Measurements from ENCODE around the gene PPIA.

DNA sequence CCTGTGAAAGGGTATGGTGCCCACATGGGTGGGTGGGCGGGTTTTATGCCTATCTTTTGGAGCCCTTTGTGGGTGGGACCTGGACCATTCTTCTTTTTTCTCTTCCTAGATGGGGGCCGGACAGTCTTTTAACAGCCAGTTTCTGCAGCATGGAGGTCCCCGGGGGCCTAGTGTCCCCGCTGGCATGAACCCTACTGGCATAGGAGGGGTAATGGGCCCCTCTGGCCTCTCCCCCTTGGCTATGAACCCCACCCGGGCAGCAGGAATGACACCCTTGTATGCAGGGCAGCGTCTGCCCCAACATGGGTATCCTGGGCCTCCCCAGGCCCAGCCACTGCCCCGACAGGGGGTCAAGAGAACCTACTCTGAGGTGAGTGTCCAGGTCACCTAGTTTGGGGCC lies 38.7 kb upstream of the PPIA start:
- no peak for TF ChIP-seq POLR2AphosphoS5 (IDR thresholded peaks at IDR 0.05)
- TF ChIP-seq, protein P1, sequence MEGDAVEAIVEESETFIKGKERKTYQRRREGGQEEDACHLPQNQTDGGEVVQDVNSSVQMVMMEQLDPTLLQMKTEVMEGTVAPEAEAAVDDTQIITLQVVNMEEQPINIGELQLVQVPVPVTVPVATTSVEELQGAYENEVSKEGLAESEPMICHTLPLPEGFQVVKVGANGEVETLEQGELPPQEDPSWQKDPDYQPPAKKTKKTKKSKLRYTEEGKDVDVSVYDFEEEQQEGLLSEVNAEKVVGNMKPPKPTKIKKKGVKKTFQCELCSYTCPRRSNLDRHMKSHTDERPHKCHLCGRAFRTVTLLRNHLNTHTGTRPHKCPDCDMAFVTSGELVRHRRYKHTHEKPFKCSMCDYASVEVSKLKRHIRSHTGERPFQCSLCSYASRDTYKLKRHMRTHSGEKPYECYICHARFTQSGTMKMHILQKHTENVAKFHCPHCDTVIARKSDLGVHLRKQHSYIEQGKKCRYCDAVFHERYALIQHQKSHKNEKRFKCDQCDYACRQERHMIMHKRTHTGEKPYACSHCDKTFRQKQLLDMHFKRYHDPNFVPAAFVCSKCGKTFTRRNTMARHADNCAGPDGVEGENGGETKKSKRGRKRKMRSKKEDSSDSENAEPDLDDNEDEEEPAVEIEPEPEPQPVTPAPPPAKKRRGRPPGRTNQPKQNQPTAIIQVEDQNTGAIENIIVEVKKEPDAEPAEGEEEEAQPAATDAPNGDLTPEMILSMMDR (IDR thresholded peaks at IDR 0.05) = no peak

Data from prostate gland (tissue), 2 donors.